OCI-LY7 (cell line): Measurements from ENCODE around the gene VSX2.

Experiments
- CTCF ChIP-seq: fragments of 200-600 bp; sonication (generic); conservative IDR thresholded peaks from 2 replicates; pipeline ENCODE4 v1.5.1; 2014; ENCODE audit warnings: mild to moderate bottlenecking, antibody characterized with exemption, low read length, moderate library complexity, mixed read lengths
- EZH2phosphoT487 ChIP-seq: fragments of 200-600 bp; sonication (generic); IDR thresholded peaks from 2 replicates; pipeline ENCODE4 v1.6.1; 2018; ENCODE audit warnings: low read depth, borderline replicate concordance, mild to moderate bottlenecking, mixed run types, antibody characterized with exemption, low read length, moderate library complexity, mixed read lengths

GRCh38 chr14:74261288-74261687 is 22.0 kb downstream of the VSX2 start:
- TF ChIP-seq CTCF (no peak), EZH2phosphoT487 (no peak)
